GM15510 (cell line): Measurements from ENCODE around the gene OTP.

Source experiments
- POLR2A ChIP-seq: IDR thresholded peaks from 3 replicates; pipeline ENCODE4 v1.6.1; 2011; ENCODE audit warnings: borderline replicate concordance; ENCODE audit not compliant: insufficient read length; ENCODE audit errors: extremely low read depth

The OTP gene

GRCh38 chr5:77643654-77644370 is 5.3 kb upstream of the OTP start:
- no peak for TF ChIP-seq POLR2A

DNA sequence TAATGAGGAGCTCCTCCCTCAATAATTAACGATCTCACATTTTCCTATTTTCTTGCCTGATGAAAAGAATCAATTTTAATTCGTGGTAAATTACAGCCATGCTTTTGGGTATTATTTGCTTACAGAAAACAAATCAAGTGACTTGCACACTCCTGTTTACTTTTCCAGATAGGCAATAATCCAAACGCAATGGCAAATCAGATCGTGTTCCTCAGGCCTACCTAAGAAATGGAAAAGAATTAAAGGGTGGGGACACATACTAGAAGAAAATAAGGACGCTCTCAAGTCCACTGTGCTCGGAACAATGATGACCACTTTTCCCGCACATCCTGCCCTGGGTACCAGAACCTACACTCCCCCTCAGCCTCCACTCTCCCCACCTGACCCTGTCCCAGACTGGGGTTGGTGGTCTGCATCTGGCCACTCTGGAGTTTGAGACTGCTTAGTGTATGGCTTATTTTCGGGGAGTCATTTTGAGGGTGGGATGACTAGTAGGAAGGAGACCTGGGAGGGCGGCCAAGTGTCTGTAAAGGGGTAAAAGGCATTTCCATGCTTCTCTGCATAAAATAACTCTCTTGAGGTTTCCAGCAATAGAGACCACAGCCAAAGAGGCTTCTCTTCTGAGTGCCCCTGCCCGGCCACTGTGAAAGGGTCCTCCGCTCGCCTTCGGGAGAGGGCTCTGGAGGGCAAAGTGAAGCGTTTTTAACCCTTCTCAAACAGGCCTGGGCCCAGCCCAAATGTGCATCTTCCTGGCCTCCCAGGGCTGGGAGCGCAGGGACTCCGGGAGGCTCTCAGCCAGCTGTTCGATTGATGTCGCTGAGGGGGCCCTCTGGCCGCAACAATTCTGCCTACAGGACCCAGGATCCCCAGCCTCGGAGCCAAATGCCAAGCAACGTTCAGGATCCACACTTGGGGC is 4.5 kb upstream of the OTP start:
- no peak for TF ChIP-seq POLR2A

GRCh38 chr5:77641963-77642737 is 3.6 kb upstream of the OTP start:
- no peak for TF ChIP-seq POLR2A

DNA sequence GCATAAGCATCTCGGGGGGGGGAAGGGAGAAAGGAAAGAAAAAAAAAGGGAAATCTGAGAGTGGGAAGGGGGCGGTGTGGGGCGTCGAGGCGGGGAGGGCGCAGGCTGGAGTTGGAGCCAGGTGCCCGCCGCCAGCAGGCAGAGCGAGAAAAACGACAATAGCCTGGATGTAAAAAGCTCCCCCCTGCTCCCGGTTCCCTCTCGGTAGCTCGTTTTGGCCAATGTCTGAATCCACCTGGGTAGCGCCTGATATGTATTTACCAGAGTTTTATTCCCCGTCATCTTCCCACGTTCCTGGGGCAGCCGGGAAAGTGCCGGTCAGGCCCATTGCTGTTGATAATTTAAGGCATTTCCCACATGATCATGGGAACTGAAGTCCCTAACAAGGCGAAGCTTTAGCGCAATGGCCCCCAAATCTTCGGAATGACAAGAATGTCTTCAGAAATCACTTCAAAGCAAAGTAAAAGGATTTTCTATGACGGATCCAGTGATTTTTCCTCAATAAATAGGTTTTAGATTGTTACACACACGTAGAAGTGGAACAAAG is 3.0 kb upstream of the OTP start:
- no peak for TF ChIP-seq POLR2A

GRCh38 chr5:77640589-77641396 is 2.3 kb upstream of the OTP start:
- no peak for TF ChIP-seq POLR2A

DNA sequence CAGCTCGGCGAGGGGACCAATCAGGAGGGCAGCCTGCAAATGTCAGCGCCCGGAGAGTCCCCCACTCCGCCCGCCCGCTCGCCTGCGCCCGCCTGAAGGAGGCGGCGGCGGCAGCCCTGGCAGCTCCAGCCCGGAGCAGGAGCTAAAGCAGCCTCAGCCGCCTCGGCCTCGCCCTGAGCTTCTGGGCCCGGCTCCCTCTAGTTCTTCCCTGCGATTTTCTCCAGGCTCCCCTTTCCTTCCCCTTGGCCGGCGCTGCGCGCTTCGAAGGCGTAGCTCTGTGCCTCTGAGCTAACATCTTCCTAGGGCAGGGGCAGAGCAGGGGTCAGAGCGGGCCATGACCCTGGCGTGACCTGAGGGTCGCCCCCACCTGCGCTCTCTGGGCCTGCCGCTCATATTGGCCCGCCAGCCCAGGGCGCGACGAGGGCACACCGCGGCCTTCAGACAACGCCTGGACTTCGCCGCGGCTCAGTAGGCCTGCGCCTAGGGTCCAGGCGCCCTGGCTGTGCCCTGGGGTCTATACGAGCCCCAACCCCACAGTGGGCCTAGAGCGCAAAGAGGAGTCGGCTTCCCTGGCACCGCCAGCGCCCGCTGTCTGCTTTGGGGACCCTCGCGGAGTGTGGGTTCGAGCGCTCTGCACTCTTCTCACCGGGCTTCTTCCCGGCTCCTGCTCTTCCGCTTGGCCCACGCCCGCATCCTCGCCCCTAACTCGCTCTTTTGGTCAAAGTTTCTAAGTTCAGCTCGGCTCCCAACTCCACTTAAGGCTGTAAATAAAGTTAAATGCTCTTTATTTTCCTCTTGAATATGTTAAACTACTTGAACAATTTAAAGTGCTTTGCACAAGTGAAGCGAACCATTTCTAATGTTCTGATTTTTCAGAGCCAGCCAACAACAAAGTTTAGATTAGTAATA is 504 bp upstream of the OTP start:
- no peak for TF ChIP-seq POLR2A

DNA sequence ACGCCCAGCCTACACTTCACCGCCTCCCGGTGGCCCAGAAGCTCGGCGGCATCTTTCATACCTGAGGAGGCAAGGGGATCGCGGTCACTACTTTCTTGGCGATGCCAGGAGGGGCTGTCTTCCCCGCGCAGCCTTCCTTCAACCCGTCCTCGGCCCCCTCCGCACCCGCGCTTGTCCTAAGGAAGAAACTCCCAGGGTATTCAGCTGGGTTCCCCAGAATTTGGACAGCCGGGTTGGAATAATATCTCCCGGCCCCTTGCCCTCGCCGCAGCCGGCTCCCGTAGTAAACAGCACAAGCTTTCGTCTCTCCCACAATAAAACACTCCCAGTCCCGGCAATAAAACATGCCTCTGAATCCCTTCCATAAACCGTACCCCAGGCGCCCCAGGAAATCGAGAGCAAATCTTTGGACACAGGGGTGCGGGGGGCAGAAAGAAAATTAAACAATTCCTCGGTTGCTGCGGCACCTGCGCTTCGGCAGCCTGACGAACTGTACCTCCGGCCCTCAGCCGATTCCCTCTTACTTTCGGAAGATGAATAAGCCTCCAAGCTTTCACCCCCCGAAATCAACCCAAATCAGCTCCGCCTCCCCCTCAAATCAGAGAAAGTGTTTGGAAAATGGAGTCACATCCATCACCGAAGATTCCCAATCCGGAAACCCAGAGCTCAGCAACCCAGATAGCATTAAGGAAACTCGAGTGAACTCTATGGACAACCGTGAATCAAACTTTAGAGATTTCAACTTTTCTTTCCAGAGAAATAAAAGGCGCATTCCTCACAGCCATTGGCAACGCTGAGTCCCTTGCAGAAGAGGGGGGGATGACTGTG is 1.1 kb downstream of the OTP start:
- no peak for TF ChIP-seq POLR2A

- no peak for TF ChIP-seq POLR2A
These were observed 1.8 kb downstream of the OTP start for GRCh38 chr5:77636641-77637169.

GRCh38 chr5:77635917-77636640 is 2.4 kb downstream of the OTP start:
- TF ChIP-seq POLR2A: no peak

DNA sequence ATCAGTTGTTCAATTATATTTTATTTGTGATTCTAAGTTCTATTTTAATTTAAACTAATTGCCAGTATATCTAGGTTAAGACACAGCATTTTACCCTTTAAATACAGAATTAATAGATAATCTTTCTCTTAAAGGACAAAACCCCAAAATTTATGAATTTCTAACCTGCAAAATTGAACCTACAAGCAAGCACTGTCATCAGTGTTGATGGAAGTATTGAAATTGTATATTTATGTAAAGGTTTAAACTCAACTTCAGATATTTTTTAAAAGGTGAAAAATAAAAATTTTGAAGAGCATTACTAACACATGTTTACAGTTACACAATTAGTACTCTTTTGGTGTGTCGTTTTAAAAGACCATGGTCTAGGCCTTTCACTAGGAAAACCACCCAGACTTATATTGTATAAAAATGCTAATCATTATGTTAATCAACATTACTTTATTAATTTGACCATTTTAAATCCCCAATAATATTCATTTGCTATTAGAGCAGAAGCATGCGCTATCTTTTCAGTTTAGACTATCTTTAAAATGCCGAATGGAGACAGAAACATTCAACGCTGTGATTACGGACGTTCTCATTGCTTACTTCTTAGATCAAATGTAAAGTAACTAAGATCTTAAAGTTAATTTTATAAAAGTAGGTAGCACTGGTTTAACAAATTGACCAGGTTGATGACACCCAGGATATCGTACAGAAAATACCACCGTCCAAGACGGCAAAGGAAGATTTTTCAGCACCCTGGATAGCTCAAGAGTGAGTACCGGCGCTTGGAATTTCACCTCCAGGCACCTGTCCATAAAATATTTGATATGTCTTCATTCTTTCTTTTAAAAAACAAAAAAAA is 3.2 kb downstream of the OTP start:
- no peak for TF ChIP-seq POLR2A
